Hindlimb muscle (tissue), 1 donor: ENCODE data around the gene ZBTB34. TPM values are rescaled to one million over a fixed set of nuclear protein-coding genes. Genes with fewer than 3 reads are reported as not detected.
"Not testable (repeated sequence)": the region's sequence is repeated elsewhere in the genome, so short reads cannot be mapped to it uniquely, and the experiment has no call there.

Experiments
- DNase-seq: peaks from one replicate; pipeline ENCODE4 v3.0.0-alpha.2; 2013
- polyA plus RNA-seq: library from polyadenylated mRNA; unstranded; fragments of 120-200 nt; gene quantifications from one replicate; pipeline ENCODE4 v1.2.1, GENCODE V29; 2013; ENCODE audit not compliant: insufficient read length

The ZBTB34 gene, protein sequence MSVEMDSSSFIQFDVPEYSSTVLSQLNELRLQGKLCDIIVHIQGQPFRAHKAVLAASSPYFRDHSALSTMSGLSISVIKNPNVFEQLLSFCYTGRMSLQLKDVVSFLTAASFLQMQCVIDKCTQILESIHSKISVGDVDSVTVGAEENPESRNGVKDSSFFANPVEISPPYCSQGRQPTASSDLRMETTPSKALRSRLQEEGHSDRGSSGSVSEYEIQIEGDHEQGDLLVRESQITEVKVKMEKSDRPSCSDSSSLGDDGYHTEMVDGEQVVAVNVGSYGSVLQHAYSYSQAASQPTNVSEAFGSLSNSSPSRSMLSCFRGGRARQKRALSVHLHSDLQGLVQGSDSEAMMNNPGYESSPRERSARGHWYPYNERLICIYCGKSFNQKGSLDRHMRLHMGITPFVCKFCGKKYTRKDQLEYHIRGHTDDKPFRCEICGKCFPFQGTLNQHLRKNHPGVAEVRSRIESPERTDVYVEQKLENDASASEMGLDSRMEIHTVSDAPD
- polyA plus RNA-seq: 11.0 TPM

DNA sequence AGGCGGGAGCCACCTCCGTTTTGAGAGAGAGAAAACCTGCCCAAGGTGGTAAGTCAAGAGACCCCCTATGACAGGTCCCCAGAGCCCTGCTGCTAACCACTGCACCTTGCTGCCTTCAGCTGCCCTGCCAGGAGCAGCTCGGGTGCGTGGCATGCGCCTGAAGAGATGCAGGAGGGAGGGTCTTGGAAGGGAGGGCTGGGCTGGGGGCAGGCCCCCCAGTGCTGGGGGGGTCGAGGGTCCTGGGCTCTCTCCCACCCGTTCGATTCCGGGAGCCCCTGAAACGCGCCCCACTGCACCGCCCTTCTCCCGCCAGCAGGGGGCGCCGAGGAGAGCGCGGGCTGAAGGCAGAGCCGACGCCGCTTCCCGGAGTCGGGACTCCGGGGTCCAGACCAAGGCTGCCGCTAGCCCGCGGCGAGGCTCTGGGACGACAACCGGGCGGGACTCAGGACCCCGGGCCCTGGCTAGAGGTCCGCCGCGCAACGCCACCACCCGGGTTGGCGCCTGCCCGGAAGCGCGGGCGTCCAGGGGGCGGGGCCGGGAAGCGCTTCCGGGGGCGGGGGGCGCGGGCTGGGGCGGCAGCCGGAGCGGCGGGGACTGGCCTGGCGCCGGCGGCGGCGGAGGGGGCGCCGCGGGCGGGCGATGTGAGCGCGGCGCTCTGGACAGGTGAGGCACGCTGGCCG lies at the start of gene ZBTB34:
Gene ZBTB34 (plus strand): TSS at position 563 of the 680 bp plus-strand sequence. CDS start 18,761 bp downstream, outside the sequence.
- peak; percentile 70 for DNase-seq

GRCh38 chr9:126813072-126813471 lies 47.4 kb upstream of the ZBTB34 start:
- DNase-seq: no peak

DNA sequence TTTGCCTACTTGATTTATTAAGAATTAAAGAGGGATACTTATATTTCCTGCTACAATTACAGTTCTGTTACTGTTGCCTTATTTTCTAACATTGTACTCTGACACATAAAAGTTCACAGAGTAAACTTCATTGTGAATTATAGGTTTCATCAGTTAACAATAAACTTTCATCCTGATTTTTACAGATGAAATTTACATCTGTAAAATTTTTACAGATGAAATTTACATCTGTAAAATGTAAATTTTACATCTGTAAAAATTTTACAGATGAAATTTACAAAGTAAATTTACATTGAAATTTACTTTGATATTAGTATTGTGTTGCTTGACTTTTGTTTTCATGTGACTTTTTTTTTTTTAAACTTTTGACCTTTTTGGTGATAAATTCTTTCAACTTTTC lies 46.3 kb upstream of the ZBTB34 start:
- DNase-seq: no peak

DNA sequence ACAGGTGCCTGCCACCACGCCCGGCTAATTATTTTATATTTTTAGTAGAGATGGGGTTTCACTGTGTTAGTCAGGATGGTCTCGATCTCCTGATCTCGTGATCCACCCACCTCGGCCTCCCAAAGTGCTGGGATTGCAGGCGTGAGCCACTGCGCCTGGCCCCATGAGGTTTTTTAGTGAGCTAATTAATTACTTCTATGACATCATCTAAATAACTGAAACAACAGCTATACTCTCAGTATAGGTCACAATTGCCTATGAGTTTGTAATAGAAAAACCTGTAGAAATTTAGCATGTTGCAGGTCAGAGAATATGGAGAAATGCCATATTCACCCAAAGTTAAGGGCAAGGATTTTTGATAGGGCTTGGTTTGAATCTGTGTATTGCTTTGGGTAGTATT lies 42.8 kb upstream of the ZBTB34 start:
- DNase-seq: not testable (repeated sequence)

DNA sequence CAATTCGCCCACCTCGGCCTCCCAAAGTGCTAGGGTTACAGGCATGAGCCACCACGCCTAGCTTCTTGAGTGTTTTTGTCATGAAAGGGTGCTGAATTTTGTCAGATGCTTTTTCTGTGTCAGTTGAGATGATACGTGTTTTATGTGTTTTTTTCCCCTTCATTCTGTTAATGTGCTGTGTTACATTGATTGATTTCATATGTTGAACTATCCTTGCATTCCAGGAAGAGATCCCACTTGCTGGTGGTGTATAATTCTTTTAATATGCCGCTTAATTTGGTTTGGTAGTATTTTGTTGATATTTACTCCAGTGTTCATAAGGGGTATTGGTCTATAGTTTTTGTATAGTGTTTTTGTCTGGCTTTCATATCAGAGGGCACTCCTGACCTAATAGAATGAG lies 42.0 kb upstream of the ZBTB34 start:
- DNase-seq: no peak

GRCh38 chr9:126819482-126819881 lies 41.0 kb upstream of the ZBTB34 start:
- DNase-seq: no peak

DNA sequence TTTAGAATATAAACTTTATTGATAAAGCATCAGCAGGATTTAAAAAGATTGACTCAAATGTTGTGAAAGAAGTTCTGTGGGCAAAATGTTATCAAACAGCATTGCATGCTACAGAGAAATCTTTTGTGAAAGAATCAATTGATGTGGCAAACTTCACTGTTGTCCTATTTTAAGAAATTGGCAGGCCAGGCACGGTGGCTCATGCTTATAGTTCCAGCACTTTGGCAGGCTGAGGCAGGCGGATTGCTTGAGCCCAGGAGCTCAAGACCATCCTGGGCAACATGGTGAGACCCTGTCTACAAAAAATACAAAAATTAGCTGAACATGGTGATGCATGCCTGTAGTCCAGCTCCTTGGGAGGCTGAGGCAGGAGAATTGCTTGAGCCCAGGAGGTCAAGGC lies 38.2 kb upstream of the ZBTB34 start:
- DNase-seq: no peak

DNA sequence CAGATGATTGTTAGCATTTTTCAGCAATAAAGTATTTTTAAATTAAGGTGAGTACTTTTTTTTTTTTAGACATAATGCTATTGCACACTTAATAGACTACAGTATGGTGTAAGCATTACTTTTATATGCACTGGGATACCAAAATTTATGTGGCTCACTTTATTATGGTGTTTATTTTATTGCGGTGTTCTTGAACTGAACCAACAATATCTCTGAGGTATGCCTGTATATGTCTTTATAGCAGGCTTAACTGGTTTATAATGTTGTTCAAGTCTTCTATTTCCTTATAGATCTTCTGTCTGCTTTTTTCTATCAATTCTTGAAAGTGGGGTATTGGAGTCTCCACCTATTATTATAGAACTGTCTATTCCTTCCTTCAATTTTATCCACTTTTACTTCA lies 37.6 kb upstream of the ZBTB34 start:
- DNase-seq: no peak

DNA sequence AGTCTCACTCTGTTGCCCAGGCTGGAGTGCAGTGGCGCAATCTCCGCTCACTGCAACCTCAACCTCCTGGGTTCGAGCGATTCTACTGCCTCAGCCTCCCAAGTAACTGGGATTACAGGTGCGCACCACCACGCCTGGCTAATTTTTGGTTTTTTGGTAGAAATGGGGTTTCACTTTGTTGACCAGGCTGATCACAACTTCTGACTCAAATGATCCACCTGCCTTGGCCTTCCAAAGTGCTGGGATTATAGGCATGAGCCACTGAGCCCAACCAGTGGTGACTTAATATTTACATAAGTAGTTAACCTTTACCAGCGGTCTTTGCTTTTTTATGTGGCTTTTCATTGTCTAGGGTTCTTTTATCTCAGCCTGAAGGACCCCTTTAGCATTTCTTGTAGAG lies 36.4 kb upstream of the ZBTB34 start:
- DNase-seq: not testable (repeated sequence)

GRCh38 chr9:126827227-126827626 lies 33.2 kb upstream of the ZBTB34 start:
- no peak for DNase-seq

DNA sequence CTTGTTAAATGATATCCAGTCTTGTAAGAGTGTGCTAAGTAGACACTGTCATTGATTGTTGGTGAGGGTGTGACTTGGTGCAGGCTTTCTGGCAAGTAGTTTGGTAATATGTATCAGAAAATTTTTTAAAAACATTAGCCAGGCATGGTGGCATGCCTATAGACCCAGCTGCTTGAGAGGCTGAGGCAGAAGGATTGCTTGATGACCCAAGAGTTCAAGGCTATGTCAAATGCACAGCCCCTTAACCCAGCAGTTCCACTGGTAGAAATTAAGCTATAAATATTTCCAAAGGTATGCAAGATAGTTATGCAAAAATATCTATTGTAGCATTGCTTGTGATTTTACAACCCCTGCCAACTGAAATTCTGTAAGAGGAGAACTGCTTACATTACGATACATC lies 31.4 kb upstream of the ZBTB34 start:
- DNase-seq: no peak

DNA sequence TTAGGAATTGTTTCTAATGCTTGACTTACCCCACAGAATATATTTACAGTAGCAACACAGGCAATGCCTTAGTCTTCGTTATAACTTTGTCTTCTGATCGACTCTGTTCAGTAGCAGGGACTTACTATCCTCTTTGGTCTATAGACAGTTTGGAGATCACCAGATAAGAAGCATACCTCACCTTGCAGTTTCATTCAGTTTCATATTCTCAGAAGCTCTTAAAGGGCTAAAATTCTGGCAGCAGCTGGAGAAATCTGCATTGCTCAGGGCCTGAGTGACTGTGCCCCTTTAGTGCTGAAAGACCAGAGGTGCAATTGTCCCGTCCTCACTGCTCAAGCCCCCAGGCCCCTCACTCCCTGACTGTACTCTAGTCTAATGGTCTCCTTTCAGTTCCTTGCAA lies 29.6 kb upstream of the ZBTB34 start:
- no peak for DNase-seq

DNA sequence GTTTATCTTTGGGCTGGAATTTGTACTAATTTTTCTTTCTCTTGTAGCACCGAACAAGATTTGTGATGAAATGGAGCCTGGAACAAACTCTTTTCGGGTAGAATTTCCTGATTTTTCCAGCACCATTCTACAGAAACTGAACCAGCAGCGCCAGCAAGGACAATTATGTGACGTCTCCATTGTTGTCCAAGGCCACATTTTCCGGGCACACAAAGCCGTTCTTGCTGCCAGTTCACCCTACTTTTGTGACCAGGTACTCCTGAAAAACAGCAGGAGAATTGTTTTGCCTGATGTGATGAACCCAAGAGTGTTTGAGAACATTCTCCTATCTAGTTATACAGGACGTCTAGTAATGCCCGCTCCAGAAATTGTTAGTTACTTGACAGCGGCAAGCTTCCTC lies 28.0 kb upstream of the ZBTB34 start:
- no peak for DNase-seq

DNA sequence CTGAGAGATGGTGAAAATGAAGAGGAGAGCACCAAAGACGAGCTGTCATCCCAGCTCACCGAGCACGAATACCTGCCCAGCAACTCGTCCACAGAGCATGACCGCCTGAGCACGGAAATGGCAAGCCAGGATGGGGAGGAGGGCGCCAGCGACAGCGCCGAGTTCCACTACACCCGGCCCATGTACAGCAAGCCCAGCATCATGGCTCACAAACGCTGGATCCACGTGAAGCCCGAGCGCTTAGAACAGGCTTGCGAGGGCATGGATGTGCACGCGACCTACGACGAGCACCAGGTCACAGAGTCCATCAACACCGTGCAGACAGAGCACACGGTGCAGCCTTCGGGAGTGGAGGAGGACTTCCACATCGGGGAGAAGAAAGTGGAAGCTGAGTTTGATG lies 27.4 kb upstream of the ZBTB34 start:
- DNase-seq: no peak

DNA sequence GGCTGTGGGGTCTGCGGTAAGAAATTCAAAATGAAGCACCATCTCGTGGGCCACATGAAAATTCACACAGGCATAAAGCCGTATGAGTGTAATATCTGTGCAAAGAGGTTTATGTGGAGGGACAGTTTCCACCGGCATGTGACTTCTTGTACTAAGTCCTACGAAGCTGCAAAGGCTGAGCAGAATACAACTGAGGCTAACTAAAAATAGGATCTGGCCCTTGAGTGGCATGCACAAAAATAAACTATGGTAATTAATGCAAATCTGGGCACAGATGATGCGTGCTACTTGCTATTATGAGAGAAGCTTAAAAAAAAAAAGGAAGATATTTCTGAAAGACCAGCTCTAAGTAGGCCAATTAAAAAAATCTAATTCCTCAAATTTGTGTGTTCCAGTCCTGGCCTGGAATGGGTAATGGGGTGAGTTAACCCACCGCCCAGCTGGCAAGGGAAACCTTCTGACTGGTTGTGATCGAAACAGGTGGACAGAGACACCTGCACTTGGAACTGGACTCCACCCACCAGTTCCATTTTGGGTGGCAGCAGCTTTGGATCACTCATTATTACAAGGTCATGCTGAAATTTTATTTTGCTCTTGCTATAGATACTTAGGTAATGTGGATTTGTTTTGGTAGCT lies 26.6 kb upstream of the ZBTB34 start:
- DNase-seq: no peak

- no peak for DNase-seq
Measured at GRCh38 chr9:126834672-126835071, 25.8 kb upstream of the ZBTB34 start.

DNA sequence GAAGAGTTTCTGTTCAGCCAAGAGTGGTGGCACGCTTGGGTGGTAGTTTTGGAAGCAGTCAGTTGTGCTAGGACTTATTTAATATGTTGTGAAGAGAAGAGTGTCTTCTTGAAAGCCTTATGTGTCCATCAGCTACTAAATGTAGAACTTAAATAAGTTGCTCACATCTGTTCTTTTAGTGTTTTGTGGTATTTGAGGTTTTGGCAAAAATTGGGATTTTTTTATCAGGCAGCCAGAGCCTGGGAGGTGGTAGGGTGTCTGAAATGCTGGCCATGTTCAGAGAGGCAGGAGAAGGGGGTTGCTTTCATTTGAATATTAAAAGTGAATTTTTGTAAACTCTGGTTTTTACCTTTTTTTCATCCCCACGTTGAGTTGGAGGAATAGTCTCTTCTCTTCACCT lies 24.2 kb upstream of the ZBTB34 start:
- DNase-seq: no peak

DNA sequence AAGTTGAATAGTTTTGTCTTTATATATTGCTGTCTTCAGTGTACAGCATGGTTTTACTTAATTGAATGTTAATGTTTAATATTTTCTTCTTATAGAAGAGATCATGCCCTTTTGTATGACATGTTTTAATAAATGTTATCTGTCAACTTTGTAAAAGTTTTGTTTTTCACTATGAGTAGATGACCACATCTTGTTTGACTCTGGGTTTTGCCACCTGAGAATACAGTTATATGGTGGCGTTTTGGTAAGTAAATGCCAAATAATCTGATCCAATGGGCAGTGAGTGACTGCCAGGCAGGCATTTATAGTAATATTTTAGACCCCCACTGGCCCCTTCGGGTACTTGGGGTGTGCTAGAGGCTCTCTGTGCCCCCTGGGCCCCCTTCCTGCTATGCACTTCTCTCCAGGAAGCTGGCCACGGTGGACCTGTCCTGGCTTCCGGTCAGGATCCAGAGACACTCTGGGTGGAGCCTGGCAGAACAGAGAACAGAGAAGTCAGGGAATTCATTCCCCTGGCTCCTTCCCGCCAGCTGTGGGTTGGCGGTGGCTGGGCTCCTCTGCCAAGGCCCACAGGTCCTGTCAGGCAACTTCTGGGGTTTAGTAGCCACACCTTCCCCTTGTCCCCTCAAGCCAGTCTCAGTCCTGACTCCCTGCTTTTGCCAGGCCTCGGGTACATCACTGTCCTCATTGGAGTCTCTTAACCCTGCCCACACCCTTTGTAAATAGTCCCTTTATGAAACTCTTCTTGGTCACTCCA lies 22.2 kb upstream of the ZBTB34 start:
- no peak for DNase-seq

DNA sequence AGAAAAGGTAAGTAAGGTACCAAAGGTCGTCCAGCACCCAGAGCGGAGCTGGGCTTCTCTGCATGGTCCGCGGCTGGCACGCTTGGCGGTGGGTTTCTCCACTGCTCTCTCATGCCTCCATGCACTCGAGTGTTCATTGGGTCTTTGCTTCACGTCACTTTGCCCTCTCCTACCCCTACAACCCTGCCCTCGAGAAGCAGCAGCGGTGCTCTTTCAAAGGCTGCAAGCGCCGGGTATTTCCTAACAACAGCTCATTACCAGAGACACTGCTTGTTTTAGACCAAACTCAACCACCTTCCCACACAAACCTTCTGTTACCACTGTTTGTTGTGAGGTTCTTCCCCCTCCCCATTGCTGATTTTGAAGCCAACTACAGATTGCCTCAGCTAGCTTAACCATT lies 21.5 kb upstream of the ZBTB34 start:
- no peak for DNase-seq

DNA sequence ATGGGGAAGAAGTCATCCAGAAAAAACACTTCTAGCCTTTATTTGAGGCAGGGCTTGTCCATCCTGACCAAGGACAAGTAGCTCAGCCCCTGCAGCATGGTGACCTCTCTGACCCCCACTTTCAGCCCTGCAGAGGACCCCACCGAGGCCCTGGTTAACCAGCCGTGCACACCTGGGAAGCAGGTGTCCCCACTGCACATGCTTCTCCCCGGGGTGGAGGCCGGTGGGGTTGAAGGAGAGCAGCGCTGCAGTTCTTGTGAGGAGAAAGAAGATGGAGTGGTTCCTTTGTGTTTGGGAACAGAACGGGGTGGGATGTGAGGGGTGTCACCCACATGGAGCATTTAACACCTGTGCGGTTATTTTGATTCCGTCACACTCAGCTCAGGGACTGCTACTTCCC lies 21.1 kb upstream of the ZBTB34 start:
- no peak for DNase-seq

- no peak for DNase-seq
Measured at GRCh38 chr9:126842220-126842842, 18.1 kb upstream of the ZBTB34 start.
